ENCODE data around the gene FNIP2.
"Not testable (repeated sequence)": the region's sequence is repeated elsewhere in the genome, so short reads cannot be mapped to it uniquely, and the experiment has no call there.

The FNIP2 gene

GRCh38 chr4:158793021-158793420 lies 24.2 kb downstream of the FNIP2 start:
- no peak for DNase-seq (ENCODE audit: low spot score)

GRCh38 chr4:158793430-158793829 lies 24.6 kb downstream of the FNIP2 start:
- not testable (repeated sequence) for DNase-seq (ENCODE audit: low spot score)

GRCh38 chr4:158796370-158797140 lies 27.7 kb downstream of the FNIP2 start:
- DNase-seq (ENCODE audit: low spot score) = no peak

- no peak for DNase-seq (ENCODE audit: low spot score)
These were observed 29.2 kb downstream of the FNIP2 start for GRCh38 chr4:158798062-158798461.

- no peak for DNase-seq (ENCODE audit: low spot score)
These were observed 30.4 kb downstream of the FNIP2 start for GRCh38 chr4:158799013-158799770.

- DNase-seq (ENCODE audit: low spot score) = no peak
These were observed 31.0 kb downstream of the FNIP2 start for GRCh38 chr4:158799856-158800255.

- no peak for DNase-seq (ENCODE audit: low spot score)
These were observed 32.2 kb downstream of the FNIP2 start for GRCh38 chr4:158801066-158801465.

GRCh38 chr4:158801677-158802076 lies 32.9 kb downstream of the FNIP2 start:
- no peak for DNase-seq (ENCODE audit: low spot score)

- no peak for DNase-seq (ENCODE audit: low spot score)
These were observed 34.1 kb downstream of the FNIP2 start for GRCh38 chr4:158802914-158803313.

GRCh38 chr4:158805635-158806471 lies 37.0 kb downstream of the FNIP2 start:
- DNase-seq (ENCODE audit: low spot score) = peak; percentile 61

- no peak for DNase-seq (ENCODE audit: low spot score)
These were observed 38.9 kb downstream of the FNIP2 start for GRCh38 chr4:158807691-158808090.

- peak; percentile 67 for DNase-seq (ENCODE audit: low spot score)
These were observed 39.6 kb downstream of the FNIP2 start for GRCh38 chr4:158808399-158808798.

- not testable (repeated sequence) for DNase-seq (ENCODE audit: low spot score)
These were observed 40.4 kb downstream of the FNIP2 start for GRCh38 chr4:158809208-158809607.

GRCh38 chr4:158809611-158810486 lies 41.0 kb downstream of the FNIP2 start:
- peak; percentile 79 for DNase-seq (ENCODE audit: low spot score)

- no peak for DNase-seq (ENCODE audit: low spot score)
These were observed 41.8 kb downstream of the FNIP2 start for GRCh38 chr4:158810487-158811215.

- no peak for DNase-seq (ENCODE audit: low spot score)
These were observed 42.4 kb downstream of the FNIP2 start for GRCh38 chr4:158811216-158811540.

GRCh38 chr4:158811704-158812103 lies 42.9 kb downstream of the FNIP2 start:
- peak; percentile 75 for DNase-seq (ENCODE audit: low spot score)

GRCh38 chr4:158812133-158812532 lies 43.3 kb downstream of the FNIP2 start:
- no peak for DNase-seq (ENCODE audit: low spot score)

- DNase-seq (ENCODE audit: low spot score) = no peak
These were observed 43.7 kb downstream of the FNIP2 start for GRCh38 chr4:158812543-158812942.

- no peak for DNase-seq (ENCODE audit: low spot score)
These were observed 44.3 kb downstream of the FNIP2 start for GRCh38 chr4:158813113-158813512.

- no peak for DNase-seq (ENCODE audit: low spot score)
These were observed 45.4 kb downstream of the FNIP2 start for GRCh38 chr4:158814207-158814606.
